NK-92 treated with Interleukin-12 subunit alpha and Interleukin-12 subunit beta, amount 100 ng/mL, for 24 hours (cell line): Measurements from ENCODE around the gene DOCK3.
"Not testable (repeated sequence)": the region's sequence is repeated elsewhere in the genome, so short reads cannot be mapped to it uniquely, and the experiment has no call there.

Experiments used
- DNase-seq: peaks from one replicate; lab custom pipeline; 2025; lab: John Stamatoyannopoulos, UW

Gene DOCK3

GRCh38 chr3:50805321-50805720 is 130.6 kb downstream of the DOCK3 start:
- no peak for DNase-seq

- no peak for DNase-seq
Observed at GRCh38 chr3:50806031-50806430, 131.3 kb downstream of the DOCK3 start.

GRCh38 chr3:50806806-50807205 is 132.1 kb downstream of the DOCK3 start:
- no peak for DNase-seq

- no peak for DNase-seq
Observed at GRCh38 chr3:50807266-50807665, 132.5 kb downstream of the DOCK3 start.

GRCh38 chr3:50811893-50812292 is 137.2 kb downstream of the DOCK3 start:
- DNase-seq: no peak

- DNase-seq: no peak
Observed at GRCh38 chr3:50815844-50816243, 141.1 kb downstream of the DOCK3 start.

GRCh38 chr3:50816894-50817293 is 142.2 kb downstream of the DOCK3 start:
- no peak for DNase-seq

- DNase-seq: no peak
Observed at GRCh38 chr3:50817756-50818529, 143.2 kb downstream of the DOCK3 start.

GRCh38 chr3:50819882-50820281 is 145.2 kb downstream of the DOCK3 start:
- no peak for DNase-seq

GRCh38 chr3:50825841-50826240 is 151.1 kb downstream of the DOCK3 start:
- DNase-seq: no peak

GRCh38 chr3:50830451-50830850 is 155.7 kb downstream of the DOCK3 start:
- DNase-seq: no peak

GRCh38 chr3:50831009-50831408 is 156.3 kb downstream of the DOCK3 start:
- not testable (repeated sequence) for DNase-seq

GRCh38 chr3:50840983-50841489 is 166.3 kb downstream of the DOCK3 start:
- no peak for DNase-seq

GRCh38 chr3:50848308-50848707 is 173.6 kb downstream of the DOCK3 start:
- no peak for DNase-seq

- no peak for DNase-seq
Observed at GRCh38 chr3:50850639-50851511, 176.1 kb downstream of the DOCK3 start.

GRCh38 chr3:50853936-50854335 is 179.2 kb downstream of the DOCK3 start:
- DNase-seq: no peak

GRCh38 chr3:50862221-50862620 is 187.5 kb downstream of the DOCK3 start:
- DNase-seq: no peak

- no peak for DNase-seq
Observed at GRCh38 chr3:50873376-50874157, 198.8 kb downstream of the DOCK3 start.

- not testable (repeated sequence) for DNase-seq
Observed at GRCh38 chr3:50874876-50875275, 200.1 kb downstream of the DOCK3 start.

- no peak for DNase-seq
Observed at GRCh38 chr3:50876947-50877346, 202.2 kb downstream of the DOCK3 start.

GRCh38 chr3:50882733-50883132 is 208.0 kb downstream of the DOCK3 start:
- DNase-seq: not testable (repeated sequence)

- no peak for DNase-seq
Observed at GRCh38 chr3:50883755-50884154, 209.0 kb downstream of the DOCK3 start.
